K562 (cell line): ENCODE results near the gene NFATC1.

ENCODE experiments used
- ETV5 ChIP-seq: sonication (generic); formaldehyde crosslinking; IDR thresholded peaks from 2 replicates; pipeline ENCODE4 v1.4.0; 2020; ENCODE audit warnings: low read depth, mild to moderate bottlenecking, missing genetic modification reagents
- POLR2A ChIP-seq: fragments of 450-650 bp; conservative IDR thresholded peaks from 2 replicates; pipeline ENCODE4 v1.6.1; 2016
- ZBTB8A ChIP-seq: fragments of 450-650 bp; IDR thresholded peaks from 2 replicates; pipeline ENCODE4 v1.6.1; 2018; ENCODE audit warnings: mild to moderate bottlenecking, moderate library complexity; ENCODE audit not compliant: partially characterized antibody
- ZNF263 ChIP-seq: sonication (generic); formaldehyde crosslinking; IDR thresholded peaks from 2 replicates; pipeline ENCODE4 v1.8.0; 2022; ENCODE audit warnings: mild to moderate bottlenecking, missing genetic modification reagents, borderline replicate concordance
- ZNF436 ChIP-seq: fragments of 250-450, 450-650 bp; sonication (Bioruptor Pico); formaldehyde crosslinking; IDR thresholded peaks from 2 replicates; pipeline ENCODE4 v1.7.0; 2020; ENCODE audit warnings: mild to moderate bottlenecking

DNA sequence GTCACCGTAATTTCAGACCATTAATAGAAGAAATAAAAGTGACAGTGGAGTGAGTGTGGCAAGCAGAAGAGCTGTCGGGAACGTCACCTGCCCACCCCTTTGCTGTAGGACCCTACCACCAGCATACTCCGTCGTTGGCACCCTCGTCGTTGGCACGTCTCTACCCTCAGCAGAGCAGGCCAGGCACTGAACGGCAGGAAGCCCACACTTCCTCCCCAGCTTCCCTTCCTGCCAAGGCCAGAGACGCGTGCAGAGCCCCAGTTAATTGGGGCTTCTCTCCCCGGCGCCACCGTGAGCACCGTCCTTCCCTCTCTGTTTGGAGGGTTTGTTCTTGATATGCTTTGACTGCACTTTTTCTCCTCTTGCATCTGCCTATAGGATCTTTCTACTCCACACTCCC, 27.0 kb upstream of the NFATC1 start:
- TF ChIP-seq ZNF436 (CRISPR knock-in tag) (no peak), ZNF263 (no peak), ZBTB8A (no peak), ETV5 (CRISPR knock-in tag) (no peak), POLR2A (no peak)
